ENCODE results near the gene FHOD3. TPM values are rescaled to one million over a fixed set of nuclear protein-coding genes. Genes with fewer than 3 reads are reported as not detected.

The FHOD3 gene
- total RNA-seq, 4 donors from 2014 or later, result 3.5 to 40.0 (median 14.5) TPM

- H3K4me3 ChIP-seq, result no peak overlapping the region
- 67 to 74% methylated on average over 4 of the region's 4 CpGs for WGBS, 2 donors (ENCODE audit: low coverage in 1 of 2)
- H3K9me3 ChIP-seq, result peaks cover 0 to 10% of the 10 kb centered on the region in 2 donors
- no peak overlapping the region for H3K27ac ChIP-seq
- in situ Hi-C loops (cut with MboI; ENCODE audit: low pct_ligation_motif_present in 1 of 4, low pct_unique_long_range_greater_than_20kb in 1 of 4, low sequenced_read_pairs in 3 of 4), result no loop called here
- intact Hi-C loops (cut with DNase I; ENCODE audit: low total_unique reads), result no loop called here
- no peaks in the 10 kb centered on the region for H3K27me3 ChIP-seq
- no peak for DNase-seq
- TF ChIP-seq EP300 (IDR thresholded peaks at IDR 0.05; ENCODE audit: low read depth) (no peak), POLR2A (IDR thresholded peaks at IDR 0.05) (no peak), POLR2AphosphoS5 (IDR thresholded peaks at IDR 0.05) (no peak), CTCF (IDR thresholded peaks at IDR 0.05) (no peak)
- H3K4me1 ChIP-seq, result no peaks in the 10 kb centered on the region
- H3K36me3 ChIP-seq, result no peaks in the 10 kb centered on the region
Observed at GRCh38 chr18:36314098-36314497, 16.6 kb downstream of the FHOD3 start.

- H3K4me3 ChIP-seq, result no peak overlapping the region
- intact Hi-C loops (cut with DNase I; ENCODE audit: low total_unique reads), result no loop called here
- H3K36me3 ChIP-seq, result no peaks in the 10 kb centered on the region
- no peaks in the 10 kb centered on the region for H3K4me1 ChIP-seq
- WGBS, 2 donors (ENCODE audit: low coverage in 1 of 2), result 49% methylated on average over 4 of the region's 4 CpGs; no CpG with 5 or more reads in 1 of the 2 donors
- in situ Hi-C loops (cut with MboI; ENCODE audit: low pct_ligation_motif_present in 1 of 4, low pct_unique_long_range_greater_than_20kb in 1 of 4, low sequenced_read_pairs in 3 of 4), result no loop called here
- peaks cover 0 to 11% of the 10 kb centered on the region in 2 donors for H3K9me3 ChIP-seq
- TF ChIP-seq POLR2AphosphoS5 (IDR thresholded peaks at IDR 0.05) (no peak), POLR2A (IDR thresholded peaks at IDR 0.05) (no peak), CTCF (IDR thresholded peaks at IDR 0.05) (no peak), EP300 (IDR thresholded peaks at IDR 0.05; ENCODE audit: low read depth) (no peak)
- DNase-seq, result no peak
- no peak overlapping the region for H3K27ac ChIP-seq
- no peaks in the 10 kb centered on the region for H3K27me3 ChIP-seq
Observed at GRCh38 chr18:36314754-36315153, 17.2 kb downstream of the FHOD3 start.

- H3K36me3 ChIP-seq, result no peaks in the 10 kb centered on the region
- intact Hi-C loops (cut with DNase I; ENCODE audit: low total_unique reads) (no loop called here), in situ Hi-C loops (cut with MboI; ENCODE audit: low pct_ligation_motif_present in 1 of 4, low pct_unique_long_range_greater_than_20kb in 1 of 4, low sequenced_read_pairs in 3 of 4) (no loop called here)
- H3K27me3 ChIP-seq, result no peaks in the 10 kb centered on the region
- no peak for DNase-seq
- WGBS, 2 donors (ENCODE audit: low coverage in 1 of 2), result 71 to 72% methylated on average over 3 to 10 of the region's 10 CpGs
- H3K4me3 ChIP-seq, result no peak overlapping the region
- no peak overlapping the region for H3K27ac ChIP-seq
- H3K9me3 ChIP-seq, result peaks cover 0 to 11% of the 10 kb centered on the region in 2 donors
- H3K4me1 ChIP-seq, result no peaks in the 10 kb centered on the region
- no peak for TF ChIP-seq POLR2AphosphoS5 (IDR thresholded peaks at IDR 0.05)
- no peak for TF ChIP-seq CTCF (IDR thresholded peaks at IDR 0.05)
- no peak for TF ChIP-seq POLR2A (IDR thresholded peaks at IDR 0.05)
- no peak for TF ChIP-seq EP300 (IDR thresholded peaks at IDR 0.05; ENCODE audit: low read depth)
Observed at GRCh38 chr18:36315736-36316135, 18.2 kb downstream of the FHOD3 start.

GRCh38 chr18:36316246-36316645 is 18.7 kb downstream of the FHOD3 start:
- Histone ChIP-seq H3K4me1 (no peaks in the 10 kb centered on the region), H3K36me3 (no peaks in the 10 kb centered on the region), H3K27ac (no peak overlapping the region), H3K4me3 (no peak overlapping the region), H3K27me3 (no peaks in the 10 kb centered on the region), H3K9me3 (peaks cover 0 to 11% of the 10 kb centered on the region in 2 donors)
- 90 to 91% methylated on average over 1 to 2 of the region's 2 CpGs for WGBS, 2 donors (ENCODE audit: low coverage in 1 of 2)
- in situ Hi-C loops (cut with MboI; ENCODE audit: low pct_ligation_motif_present in 1 of 4, low pct_unique_long_range_greater_than_20kb in 1 of 4, low sequenced_read_pairs in 3 of 4), result no loop called here
- TF ChIP-seq EP300 (IDR thresholded peaks at IDR 0.05; ENCODE audit: low read depth) (no peak), POLR2A (IDR thresholded peaks at IDR 0.05) (no peak), POLR2AphosphoS5 (IDR thresholded peaks at IDR 0.05) (no peak), CTCF (IDR thresholded peaks at IDR 0.05) (no peak)
- intact Hi-C loops (cut with DNase I; ENCODE audit: low total_unique reads), result no loop called here
- no peak for DNase-seq
